Hepatocyte (in vitro differentiated cells): ENCODE results near the gene YES1.

Experiments used
- CTCF ChIP-seq: fragments of 200-600 bp; sonication (generic); IDR thresholded peaks from 2 replicates; pipeline ENCODE4 v1.5.1; 2016; ENCODE audit warnings: antibody characterized with exemption, mild to moderate bottlenecking; ENCODE audit not compliant: poor library complexity
- EZH2 ChIP-seq: fragments of 200-600 bp; sonication (generic); IDR thresholded peaks from 2 replicates; pipeline ENCODE4 v1.6.1; 2016; ENCODE audit warnings: antibody characterized with exemption, mild to moderate bottlenecking, borderline replicate concordance

GRCh38 chr18:710418-711300 is 101.4 kb downstream of the YES1 start:
- TF ChIP-seq CTCF, result no peak
- no peak for TF ChIP-seq EZH2
